GM21360 (cell line): ENCODE results near the gene CDA.

Experiments
- ATAC-seq: cut with Tn5 transposase; IDR thresholded peaks from one replicate; pipeline ENCODE4 v1.9.1; 2021; ENCODE audit warnings: mild to moderate bottlenecking, moderate library complexity; ENCODE audit not compliant: unreplicated experiment

CDA gene

DNA sequence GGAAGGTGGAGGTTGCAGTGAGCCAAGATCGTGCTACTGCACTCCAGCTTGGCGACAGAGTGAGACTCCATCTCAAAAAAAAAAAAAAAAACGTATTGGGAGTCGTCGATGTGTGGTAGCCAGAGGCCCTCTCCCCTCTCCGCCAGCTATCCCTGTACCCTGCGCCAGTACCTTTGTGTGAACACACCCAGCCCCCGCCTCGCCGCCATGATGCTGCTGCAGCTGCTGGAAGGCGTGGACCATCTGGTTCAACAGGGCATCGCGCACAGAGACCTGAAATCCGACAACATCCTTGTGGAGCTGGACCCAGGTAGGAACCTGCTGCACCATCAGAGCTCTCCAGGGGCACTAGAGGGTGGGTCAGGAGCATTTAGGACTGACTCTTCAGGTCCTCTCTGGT lies 56.5 kb downstream of the CDA start:
- ATAC-seq, result no peak

DNA sequence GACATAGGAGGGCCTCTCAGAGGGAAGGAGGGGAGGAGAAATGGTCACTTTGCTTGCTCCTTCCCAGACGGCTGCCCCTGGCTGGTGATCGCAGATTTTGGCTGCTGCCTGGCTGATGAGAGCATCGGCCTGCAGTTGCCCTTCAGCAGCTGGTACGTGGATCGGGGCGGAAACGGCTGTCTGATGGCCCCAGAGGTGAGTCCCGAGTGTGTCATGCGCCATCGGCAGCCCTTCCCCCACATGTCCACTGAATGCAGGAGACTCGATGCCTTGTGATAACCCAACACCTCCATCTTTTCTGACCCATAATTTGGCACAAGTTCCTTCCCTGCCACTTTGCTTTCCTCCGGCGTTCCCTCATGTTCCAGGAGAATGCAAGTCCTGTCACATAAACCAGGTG lies 59.5 kb downstream of the CDA start:
- ATAC-seq, result no peak

DNA sequence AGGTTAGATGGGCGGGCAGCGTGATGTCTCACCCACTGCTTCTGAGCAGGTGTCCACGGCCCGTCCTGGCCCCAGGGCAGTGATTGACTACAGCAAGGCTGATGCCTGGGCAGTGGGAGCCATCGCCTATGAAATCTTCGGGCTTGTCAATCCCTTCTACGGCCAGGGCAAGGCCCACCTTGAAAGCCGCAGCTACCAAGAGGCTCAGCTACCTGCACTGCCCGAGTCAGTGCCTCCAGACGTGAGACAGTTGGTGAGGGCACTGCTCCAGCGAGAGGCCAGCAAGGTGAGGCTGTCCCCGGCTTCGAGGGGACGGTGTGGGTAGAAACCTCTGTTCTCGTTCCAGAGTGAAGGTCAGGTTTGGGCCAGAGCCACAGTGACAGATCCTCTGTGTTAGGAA lies 60.0 kb downstream of the CDA start:
- no peak for ATAC-seq

DNA sequence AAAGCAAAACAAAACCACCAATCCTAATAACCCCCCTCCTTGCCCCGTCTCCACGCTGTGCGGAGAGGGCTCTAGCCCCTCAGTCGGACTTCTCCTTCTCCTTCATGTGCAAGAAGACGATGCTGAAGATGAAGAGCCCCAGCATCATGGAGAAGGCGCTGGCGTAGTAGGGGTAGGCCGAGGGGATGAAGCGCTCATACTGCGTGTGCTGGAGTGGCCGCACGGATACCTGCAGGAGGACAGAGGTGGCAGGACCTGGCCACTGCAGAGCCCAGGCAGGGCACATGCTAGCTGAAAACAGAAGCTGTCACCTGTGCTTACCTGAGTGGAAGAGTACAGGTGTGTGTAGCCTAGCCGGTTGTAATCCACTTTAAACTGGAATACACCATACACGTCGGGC lies 63.4 kb downstream of the CDA start:
- ATAC-seq, result no peak

DNA sequence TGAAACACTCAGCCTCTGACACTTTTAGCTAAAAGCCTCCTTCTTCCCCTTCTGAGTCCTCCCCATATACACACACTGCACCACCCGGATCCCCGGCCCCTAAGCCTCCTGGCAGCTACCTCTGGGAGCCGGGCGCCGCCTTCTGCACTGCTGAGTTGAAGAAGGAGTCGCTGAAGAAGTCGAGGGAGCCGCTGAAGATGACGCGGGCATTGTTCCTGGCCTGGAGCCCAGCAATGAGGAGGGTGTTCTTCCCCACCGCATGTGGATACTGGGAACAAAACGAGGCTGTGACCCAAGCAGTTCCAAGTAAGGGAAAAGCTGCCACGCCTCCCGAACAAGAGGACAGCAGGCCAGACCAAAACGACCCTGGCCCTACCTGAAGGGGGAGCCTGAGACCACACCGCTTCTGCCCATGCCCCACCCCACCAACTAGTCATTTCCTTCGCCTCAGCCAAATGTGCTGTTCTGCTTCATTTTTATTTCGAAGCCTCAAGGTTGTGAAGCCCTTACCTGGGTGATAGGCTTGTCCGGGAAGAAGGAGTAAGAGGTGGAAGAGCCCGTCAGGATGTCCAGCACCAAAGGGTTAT lies 65.3 kb downstream of the CDA start:
- ATAC-seq, result no peak

DNA sequence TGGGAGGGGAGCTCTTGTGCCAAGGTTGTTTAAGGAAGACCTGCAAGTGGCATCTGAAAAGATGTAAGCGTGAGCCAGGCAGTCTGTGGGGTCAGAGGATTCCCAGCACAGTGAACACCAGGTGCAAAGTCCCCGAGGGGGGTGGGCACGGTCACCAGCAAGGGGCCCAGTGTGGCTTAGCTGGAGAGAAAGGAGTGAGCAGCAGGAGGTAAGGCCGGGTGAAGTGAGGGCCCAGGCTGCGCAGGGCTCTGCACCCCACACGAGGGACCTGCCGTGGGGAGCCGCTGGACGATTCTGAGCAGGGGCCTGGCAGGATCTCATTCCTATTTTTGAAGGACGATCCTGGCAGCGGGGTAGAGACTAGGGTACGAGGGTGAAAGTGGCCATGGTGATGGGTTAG lies 68.1 kb downstream of the CDA start:
- ATAC-seq, result no peak

DNA sequence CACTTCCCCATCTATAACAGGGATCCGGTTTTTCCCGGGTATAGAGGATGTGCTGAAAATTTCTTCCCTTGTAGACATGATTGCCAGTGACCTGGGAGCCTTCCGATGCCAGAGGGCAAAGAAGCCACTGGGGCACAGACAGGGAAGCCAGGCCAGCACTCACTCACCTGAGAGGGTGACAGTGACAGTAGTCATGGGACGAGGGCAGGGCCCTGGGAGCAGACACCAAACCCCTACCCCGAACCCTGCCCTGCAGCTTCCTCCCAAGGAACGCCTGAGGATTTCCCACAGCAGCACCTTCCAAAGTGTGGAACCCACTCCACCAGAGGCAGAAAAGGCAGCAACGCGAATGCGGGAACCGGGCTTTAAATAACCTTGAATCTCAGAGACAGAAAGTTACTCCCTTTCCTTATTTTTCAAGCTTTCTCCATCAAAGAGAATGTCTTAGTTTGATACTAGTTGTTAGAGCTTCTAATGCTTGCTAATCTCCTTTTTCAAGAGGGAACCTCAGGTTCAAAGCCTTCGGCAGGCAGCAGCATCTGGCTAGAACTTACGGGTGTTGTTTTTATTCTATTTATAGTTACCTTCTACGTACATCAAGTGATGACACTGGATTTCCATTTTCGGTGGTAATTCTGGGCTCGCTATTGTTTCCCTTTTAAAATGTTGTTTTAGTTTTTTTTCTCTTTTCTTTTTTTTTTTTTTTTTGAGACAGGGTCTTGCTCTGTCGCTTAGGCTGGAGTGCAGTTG lies 69.4 kb downstream of the CDA start:
- ATAC-seq, result no peak

DNA sequence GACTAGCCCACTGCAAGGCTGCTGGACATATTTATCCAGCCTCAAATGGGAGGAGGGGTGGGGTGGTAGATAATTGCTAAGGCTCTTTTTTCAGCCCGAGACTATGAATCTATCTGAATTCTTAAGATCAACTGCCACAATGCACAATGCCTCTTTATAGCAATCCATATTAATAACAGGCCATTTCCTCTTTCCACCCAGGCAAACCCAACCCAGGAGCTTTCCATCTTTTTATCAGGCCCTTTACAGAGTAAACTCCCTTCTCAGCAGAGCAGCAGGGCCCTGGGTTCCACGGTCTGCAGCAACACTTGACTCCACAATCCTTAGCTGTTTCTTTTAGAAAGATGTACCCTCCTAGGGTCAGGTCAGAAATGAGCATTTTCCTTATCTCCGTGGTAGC lies 71.5 kb downstream of the CDA start:
- ATAC-seq, result no peak

DNA sequence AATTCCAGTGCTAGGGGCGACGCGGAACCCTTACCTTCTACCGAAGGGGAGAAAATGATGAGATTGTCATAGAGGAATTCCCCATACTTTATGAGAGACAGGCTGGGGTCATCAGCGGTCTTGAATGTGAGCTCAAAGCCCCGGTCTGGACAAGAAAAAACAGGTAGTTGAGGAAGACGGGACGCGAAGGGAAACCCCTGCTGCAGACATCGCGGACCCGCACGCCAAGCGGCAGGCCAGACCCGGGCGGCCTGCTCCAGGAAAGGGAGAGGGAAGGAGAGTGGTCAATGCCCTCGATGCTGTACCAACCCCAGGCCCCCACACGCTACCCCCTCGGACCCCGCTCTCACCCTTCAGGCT lies 71.9 kb downstream of the CDA start:
- ATAC-seq, result peak; percentile 1

DNA sequence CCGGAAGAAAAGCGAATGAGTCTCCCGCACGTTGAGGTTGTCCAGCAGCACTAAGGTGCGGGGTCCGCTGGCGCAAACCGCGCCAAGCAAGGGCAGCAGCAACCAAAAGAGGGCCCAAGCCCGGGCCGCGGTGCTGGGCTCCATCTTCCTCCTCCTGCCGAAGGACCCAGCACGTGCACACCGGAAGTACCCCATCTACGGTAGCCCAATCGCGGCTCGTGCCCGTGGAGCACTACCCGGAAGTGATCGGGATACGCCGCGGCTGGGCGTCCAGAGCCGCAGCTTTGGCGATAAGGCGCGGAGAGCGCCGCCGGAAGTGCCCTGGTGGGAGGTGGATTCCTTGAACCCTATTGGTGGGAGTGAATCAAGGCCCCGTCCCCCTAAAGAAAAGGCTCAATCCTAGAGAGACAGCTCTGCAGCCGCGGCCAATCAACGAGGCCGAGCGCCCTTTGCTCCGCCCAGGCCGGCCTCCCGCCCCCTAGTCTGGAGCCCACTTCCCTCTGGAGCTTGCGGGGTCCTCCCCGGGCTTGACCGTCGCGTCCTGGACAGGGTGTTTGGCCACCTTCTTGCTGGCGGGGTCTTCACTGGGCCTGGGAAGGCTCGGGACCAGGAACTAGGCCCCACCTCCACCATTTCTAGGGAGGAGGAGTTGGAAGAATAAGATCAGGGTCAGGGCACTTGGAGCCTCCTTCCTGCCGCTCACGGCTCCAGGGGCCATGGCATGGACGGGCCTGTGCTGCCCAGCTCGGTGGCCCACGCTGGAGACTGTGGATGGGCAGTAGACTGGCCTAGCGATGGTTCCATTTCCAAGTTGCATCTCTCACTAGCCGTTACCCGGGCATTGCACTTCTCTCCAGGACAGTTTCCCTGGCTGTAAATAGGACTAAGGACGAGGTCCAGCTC lies 72.6 kb downstream of the CDA start, which contains the start of gene DDOST:
DDOST (minus strand) TSS at position 163 of the 903 bp plus-strand sequence; CDS start at position 144, 19 bp downstream.
- peak; percentile 94 for ATAC-seq

DNA sequence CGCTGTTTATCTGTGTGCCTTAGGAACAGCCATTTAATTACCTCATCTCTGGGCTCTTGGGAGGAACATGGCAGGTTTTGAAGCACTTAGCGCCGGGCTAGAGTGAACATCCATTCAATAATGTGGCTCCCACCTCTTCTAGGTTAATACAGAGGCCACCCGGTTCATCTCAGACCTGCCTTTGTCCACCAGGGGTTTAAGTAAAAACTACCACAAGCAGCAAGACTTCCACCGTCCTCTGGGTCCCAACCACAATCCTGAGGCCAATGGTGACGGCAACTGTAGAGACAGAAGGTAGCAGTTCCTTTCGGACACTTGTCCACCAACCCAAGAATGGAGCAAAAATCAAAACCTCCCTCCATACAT lies 73.2 kb downstream of the CDA start:
- no peak for ATAC-seq

DNA sequence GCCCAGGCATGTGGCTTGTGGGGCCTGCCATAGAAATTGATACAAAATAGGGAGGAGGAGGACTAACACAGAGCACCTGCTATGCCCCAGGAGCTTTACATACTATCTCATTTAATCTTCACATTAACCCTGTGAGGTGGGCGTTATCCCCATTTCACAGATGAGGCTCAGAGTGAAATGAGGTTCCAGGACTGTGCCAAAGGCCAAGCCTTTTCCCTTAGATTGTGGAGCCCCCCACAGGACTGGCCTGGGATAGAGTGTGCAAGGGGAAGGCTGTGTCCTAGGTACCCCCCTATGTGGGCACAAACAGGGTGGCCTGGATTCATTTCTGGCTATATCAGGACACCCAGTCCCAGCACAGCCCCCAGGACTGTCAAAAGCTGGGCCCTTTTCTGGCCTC lies 74.5 kb downstream of the CDA start:
- ATAC-seq, result no peak

DNA sequence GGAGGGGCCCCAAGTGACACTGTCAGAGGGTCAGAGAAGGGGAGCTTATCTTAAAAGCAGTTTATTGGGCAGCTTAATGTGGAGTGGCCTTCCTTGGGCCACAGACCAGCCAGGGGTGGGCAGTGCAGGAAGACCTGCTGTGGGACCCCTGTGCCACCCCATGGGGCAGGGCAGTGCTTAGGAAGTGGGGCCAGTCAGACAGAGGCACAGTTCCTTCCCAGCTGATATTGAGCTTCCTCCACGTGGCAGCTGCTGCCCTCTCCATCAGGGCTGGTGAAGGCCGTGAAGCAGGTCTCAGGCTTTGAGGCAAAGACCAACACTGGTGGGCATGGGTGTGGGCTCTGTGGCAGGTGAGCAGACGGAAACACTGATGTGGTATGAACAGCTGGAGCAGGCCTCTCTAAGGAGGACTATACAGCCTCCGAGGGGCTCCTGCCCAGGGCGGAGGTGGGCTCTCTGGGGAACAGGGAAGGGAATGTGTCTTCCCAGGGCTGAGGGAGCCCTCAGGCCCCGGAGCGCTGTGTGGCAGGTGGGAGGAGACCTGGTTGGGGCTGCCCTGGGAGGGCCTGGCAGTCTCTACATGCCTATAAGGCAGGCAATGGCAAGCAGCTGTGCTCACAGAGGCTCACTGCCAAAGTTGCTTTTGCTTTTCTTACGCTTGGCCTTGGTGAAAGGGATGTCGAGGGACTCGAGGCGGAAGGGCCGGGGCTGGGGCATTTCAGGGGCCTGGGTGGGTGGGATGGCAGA lies 75.2 kb downstream of the CDA start:
- no peak for ATAC-seq

DNA sequence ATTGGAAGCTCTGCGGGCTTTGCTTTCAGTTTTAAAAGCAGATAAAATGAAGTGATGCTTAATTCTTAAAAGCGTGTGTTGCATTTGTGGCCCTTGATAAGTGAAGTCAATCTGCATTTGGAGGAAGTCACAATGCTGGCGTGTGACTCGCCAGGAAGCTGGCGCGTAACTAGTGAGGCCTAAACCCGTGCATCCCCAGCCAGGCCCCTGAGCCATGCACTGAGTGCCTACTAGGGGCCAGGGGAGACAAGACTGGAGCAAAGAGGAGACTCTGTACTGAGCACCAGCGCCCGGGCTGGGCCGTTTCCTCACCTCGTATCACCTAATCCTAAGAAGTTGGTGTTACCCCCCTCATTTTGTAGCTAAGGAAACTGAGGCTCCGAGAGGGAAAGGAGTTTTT lies 76.8 kb downstream of the CDA start:
- no peak for ATAC-seq

DNA sequence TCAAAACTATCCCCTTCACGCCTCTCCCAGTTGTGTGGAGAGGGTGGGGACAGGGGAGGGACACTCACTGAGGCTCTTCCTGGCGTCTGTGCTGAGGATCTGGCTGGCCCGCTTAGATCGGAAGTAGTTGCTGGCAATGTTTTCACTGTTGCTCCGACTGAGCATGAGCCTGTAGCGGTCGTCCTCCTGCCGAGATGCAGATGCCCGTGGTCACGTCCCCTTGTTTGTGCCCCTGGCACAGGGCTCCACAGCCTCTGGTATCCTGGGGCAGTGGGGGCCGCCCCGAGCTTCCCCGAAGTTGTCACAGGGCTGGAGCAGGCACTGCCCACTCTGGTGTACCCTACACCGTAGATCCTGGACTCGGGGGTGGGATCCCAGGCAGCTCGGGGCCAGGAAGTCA lies 77.2 kb downstream of the CDA start:
- ATAC-seq, result no peak

DNA sequence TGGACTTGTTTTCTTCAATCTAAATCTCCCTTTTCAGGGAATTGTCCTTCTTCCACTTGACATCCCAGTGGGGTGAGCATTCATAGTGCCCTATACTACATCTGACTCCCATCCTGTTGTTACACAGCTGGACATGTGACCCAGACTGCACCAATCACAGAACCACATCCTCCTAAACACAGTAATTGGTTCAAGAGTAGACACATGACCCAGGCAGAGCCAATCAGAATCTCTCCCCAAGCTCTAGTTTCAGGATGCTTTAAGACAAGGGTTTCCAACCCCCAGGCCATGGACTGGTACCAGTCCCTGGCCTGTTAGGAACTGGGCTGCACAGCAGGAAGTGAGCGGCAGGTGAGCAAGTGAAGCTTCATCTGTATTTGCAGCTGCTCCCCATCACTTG lies 77.9 kb downstream of the CDA start:
- ATAC-seq, result no peak
